ENCODE measurements around the gene PADI6.
"Not testable (repeated sequence)": the region's sequence is repeated elsewhere in the genome, so short reads cannot be mapped to it uniquely, and the experiment has no call there.

The PADI6 gene

DNA sequence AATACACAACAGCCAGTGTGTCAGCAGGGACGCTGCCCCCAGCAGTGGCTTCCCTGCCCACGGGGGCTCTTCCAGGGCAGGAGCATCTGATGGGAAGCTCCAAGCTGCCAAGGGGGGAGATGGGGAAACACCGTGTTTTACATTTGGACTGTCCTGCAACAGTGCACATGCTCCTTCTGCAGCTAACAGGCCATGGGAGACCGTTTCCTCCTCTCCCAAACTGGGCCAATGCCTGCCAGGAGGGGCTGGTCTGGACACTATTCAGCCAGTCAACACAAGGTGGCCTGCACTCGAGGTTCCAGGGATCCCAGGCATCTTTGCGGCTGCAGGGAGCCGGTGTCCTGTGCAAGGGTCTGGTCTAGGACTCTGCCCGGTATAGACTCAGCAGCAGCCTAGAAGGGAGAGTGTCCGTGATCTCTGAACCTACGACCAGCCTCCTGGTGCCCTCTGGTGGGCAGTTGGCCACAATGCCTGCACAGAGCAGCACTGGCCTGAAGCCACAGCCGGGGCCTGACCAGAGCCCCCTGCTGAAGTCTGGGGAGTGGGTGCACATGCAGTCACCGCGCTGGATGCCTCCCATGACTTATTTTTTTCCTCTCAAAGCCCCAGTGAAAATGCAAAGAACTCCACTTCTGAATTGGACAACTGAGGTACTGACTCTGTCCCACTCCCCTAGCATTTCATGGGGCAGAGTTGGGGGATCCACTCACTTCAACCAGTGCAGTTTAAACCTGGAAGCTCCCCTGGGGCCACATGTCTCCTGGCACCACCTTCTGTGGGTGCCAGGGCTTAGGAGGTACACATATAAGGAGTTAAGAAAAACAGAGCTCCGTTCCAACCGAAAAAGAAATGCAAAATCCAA lies 34.1 kb downstream of the PADI6 start:
- no peak for DNase-seq

DNA sequence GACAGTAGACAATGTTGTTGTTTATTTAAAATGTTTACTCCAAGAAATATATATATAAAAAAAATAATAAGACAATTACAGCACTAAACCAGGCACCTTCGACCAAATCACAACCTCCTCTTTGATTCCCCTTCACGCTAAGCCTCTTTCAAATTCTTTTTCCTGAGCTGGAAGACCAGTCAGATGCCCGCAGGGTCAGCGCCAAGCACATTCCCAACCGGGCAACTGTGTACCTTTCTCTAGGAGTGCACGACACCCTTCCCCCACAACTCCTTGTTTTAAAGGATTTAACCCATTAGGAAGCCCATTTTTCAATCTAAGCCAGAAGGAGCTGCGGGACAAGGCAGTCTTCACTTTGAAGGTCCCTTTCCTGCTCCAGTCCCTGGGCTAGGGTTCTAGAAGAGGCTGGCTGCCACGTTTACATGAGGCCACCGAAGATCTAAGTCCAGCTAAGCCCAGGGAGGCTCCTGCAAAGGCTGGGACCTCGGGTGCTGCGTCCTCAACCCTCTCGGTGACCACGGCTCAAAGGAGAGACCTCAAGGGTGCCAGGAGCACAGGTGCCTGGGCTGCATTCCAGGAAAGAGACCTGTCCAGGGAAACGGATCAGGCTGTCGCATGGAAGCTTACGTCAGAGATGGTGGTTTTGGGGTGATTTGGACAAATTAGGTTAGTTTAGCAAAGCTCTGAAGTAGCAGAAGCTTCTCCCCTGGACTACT lies 34.9 kb downstream of the PADI6 start:
- not testable (repeated sequence) for DNase-seq

DNA sequence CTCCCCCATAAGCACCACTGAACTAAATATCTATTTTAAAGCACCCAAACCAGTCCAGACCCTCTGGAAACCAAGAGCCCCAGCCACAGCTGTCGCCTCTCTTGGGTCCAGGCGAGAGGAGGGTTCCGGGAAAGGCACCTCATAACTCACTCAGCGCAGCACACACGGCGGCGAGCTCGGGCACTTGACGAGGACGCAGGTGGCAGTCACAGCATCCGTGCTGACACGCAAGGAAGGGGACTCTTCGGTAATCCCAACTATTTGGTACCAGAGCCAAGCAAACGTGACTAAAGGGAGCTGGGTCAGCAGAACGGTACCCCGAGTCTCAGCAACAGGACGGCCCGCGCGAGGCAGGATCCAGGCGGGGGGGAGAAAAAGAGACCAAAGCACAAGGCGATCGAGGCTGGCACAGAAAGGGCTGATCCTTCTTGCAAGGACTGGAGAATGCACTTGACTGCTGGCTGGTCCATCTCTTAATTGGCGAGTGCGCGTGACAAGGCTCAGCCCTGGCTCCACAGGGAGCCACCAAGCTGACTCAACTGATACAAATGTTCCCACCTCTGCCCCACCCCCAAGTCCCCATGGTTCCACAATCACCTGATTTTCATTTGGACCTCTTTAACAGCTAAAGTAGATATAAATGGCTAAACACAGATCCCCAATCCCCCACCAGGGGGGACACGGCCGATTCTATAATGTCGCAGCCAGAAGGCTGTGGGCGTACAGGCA lies 36.0 kb downstream of the PADI6 start:
- DNase-seq: not testable (repeated sequence)

DNA sequence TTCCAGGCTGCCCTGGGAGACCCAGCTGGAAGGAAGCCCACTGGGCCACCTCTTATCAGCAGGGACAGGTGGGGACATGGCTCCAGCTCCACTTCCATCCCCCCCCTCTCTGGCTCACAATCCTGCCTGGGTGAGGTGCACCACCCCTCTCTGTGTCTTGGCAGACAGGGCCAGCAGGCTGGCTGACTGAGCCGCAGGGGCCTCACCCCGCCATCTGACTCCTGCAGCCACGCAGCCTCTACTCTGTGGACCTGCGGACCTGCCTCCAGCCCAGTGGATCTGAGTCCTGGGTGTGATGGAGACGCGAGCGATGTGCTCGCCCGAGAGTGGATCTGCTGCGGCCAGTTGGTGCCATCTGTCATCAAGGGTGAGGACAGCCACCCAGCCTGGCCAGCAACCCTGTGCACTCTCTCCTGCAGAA lies 37.4 kb downstream of the PADI6 start:
- no peak for DNase-seq

DNA sequence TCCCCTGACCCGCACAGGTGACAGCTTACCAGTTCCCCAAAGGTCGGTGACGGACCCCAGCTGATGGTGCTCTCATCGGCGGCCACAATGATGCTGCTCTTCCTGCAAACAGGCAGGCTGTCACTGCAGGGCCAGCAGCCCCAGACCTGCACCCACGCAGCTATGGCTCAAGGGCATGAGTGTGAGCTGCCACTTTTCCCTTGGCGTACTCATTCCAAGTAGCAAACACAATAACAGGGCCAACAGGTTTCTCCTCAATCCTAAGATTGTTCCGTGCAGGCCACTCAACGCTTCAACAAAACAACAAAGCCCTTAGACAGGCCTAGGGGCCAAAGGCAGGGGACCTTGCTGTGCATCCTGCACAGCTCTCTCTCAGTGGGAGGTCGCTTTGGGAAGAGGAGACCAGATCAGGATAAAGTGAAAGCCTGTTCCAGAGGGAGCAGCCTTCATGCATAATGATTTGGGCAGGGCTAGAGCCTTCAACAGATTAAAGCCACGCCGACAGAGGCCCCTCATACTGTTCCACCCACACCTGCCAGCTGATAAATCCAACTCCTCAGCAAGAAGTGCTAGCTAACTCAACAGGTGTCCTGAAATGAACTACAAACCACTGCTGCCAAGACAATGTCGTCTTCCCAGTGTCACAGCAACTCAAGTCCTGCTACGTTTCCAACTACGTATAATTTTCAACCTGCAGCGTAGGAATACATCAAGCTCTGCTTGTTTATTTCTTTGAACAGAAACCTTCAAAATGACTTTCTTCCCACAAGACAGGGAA lies 40.3 kb downstream of the PADI6 start:
- no peak for DNase-seq

DNA sequence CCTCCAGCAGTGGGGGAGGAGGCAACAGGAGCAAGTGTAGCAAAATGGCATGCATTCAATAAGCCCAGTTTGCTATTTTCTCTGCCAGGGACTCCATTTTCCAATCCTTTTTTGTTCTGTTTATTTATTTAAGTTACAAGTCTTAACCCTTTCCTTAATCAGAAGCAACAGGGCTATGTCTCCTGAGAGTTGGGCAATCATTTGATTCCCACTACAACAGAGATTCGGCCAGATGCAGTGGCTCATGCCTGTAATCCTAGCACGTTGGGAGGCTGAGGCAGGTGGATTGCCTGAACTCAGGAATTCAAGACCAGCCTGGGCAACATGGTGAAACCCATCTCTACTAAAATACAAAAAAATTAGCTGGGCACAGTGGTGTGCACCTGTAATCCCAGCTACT lies 42.0 kb downstream of the PADI6 start:
- DNase-seq: no peak

DNA sequence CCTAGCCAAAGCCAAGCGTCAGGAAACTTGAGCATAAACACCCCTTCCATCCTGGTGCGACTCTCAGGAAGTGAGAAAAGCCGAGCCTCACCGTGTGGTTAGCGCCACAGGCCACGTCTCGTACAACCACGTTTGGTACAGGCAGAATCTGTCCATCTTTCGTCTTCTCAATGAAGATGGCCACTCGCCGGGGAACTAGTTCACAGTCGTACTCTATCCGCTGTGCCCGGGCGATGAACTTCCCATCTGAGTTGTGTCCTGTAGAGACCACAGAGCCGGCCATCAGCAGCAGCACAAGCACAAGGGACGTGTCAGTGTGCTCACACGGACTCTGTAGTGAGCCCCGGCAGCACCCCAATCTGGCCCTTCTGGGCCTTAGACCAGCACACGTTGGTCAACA lies 44.4 kb downstream of the PADI6 start:
- DNase-seq: no peak

DNA sequence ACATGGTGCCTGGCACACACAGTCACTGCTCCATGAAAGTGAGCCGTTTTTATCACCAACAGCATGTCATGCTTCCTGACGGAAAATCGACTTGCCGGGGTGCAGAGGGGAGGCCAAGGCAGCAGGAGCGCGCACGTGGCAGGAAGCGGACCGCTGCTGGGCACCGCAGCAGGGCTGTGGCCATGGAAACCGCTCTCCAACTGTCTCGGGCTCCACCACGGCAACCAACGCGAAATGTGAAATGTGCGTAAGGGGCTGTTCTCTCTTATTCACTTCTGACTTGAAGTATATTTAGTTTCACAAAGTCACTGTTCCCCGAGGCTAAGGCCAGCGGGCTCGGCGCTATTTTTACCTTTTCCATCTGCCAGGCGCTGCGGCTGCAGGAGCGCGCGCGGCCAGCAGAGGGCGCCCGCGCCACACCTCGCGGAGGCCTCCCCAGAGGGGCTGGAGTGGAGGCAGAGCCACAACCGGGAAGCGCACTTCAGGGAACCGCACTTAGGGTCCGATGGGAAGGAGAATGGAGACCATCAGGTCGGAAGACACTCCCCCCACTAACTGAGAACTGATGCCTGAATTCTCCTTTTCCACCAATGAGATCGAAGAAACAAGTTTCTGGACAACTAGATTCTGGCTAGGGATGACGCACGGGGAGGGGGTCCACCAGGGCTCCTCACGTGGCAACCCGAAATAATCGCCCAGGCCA lies 47.8 kb downstream of the PADI6 start:
- DNase-seq: no peak

DNA sequence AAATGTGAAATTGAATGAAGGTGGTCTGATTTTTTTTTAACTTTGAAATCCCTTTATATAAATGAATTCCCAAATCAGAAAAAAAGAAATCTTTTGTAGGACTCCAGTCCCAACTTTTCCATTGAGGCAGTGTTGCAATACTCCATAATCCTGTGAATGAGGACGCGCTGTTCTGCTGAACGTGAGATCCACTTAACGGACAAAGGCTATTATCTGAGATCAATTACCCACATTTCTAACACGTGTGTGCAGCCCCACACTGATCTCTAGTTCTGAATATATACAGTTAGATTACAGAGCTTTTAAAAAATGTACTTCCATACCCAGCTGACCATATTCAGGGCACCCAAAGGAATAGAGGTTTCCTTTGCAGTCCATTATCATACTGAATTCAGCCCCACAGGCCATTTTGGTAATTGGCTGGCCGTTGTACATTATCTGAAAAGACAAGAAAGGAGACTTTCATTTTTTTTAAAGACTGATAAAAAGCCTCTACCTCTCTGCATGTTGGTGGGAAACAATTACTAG lies 48.5 kb downstream of the PADI6 start:
- DNase-seq: no peak

DNA sequence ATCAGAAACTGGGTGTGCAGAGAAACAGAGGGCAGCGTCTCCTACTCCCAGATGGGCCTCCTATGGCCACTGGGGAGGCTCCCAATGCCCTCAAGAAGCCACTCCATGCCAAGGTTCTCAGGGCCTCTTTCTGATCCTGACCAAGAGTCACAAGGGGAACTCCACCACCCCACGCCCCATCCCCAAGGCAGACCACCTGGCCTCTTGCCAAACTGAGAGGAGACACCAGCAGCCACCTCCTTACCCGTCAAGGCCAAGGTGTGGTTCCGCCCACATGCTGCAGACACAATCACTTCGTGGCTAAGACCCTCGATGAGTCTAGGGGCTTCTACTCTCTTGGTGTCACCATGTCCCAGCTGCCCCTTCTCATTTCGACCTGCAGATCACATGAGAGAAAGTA lies 50.5 kb downstream of the PADI6 start:
- no peak for DNase-seq

DNA sequence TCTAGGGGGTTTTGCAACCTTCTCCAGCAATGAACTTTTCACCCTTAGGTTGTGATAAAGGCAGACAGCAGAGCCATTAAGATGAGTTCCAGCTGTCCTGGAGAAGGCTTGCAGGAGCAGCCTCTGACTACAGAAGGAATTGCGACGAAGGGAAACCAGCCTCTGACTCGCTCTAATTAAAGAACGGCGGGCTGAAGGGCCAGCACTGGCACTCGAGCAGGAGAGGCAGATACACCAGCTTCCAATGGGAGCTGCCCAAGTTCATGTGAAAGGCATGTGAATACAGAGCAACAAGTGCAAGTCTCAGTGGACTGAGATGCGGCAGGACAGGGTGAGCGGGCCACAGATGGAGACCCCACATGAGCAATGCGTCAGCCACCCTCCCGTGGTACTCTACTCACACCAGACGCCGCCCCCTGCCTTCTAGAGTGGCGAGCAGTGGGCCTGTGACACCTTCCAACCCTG lies 51.8 kb downstream of the PADI6 start:
- DNase-seq: no peak

DNA sequence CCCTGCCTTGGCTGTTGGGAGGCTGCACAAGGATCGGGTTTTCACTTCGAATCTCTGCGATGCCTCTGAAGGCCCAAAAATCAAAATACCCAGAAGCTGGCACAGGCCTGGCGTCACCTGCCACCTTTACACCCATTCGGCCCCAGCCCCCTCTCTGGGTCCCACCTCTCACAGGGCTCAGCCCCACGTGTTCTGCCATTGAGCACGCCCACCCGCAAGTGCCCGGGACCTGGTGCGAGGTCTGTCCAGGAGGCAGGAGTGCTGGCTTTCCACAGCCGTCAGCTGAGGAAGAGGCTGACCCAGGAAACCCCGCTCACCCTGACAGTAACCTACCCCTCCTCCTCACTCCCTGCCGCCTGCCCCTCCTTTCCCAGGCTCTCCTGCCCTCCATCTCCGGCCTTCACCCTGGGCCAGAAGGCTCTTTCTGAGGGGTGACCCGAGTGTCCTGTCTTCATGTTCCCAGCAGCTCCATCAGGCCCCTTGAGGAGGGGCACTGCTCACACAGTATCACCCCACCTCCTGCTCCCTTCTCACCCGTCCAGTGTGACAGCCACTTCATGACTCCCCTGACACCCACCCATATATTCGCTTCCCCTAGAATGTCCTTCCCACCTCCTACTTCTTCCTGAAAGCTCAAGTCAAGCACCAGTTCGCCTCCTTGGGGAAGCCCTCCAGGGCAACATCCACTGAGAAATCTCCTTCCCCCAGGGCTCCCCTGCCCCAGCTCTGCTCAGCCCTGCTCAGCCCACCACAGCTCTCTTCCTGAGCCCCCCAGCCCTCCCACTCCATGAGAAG lies 54.0 kb downstream of the PADI6 start:
- DNase-seq: no peak

DNA sequence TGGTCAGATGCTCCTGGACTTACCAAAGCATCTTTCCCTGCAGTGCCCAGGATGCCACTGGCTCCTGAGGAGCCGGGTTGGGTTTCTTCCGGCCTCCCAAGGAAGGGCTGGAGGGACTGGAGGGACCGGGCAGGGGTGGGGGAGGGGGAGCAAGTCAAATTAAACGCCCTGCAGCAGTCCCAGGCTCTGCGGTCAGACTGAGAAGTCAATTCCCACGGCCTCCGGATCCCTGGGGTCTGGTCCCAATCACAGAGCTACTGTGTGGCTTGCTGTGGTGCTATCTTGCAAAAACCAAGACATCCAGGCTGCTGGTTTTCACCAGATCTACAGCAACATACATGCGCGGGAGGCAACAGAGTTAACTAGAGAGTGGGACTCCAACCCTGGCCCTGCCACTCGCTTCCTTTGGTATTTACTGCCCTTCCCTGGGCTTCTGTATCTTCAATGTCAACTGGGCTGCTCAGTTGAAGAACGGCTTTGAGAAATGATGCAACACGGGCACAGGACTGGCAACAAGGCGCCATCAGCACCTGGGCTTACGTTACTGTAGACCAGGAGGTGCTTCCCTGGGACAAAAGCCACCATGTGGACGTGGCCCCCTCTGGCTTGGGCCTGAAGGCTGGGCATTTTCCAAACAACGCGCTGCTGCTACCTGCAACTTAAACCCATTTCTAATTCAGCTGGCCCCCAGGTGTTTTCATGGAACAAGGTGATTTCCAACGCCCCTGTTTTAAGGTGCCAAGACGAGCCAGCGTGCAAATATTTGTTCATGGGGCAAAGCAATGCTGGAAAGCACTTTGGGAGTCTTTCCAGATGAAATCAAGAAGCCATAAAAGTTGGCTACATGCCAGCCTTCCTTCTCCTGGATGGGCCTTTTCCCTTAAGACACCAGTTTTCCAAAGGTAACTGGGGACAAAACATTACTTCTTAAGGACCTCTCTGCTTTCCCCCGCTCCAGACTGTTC lies 56.0 kb downstream of the PADI6 start:
- DNase-seq: no peak

DNA sequence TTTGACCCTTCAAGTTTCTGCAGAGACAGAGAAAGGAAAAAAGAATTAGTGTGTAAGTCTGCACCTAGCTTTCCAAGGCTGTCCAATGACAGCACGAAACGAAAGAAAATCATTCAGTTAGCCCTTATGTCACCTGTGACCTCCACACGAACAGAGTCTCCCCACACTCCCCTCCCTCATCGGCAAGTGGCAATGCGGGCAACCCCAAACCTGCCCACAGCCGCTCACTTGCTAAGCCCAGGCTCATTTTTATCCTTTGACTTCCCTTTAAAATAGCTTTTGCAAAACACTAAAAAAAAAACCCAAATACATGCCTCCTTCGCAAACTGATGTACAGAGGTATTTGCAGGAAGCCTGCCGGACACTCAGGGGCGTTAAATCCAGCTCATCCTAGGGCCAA lies 57.2 kb downstream of the PADI6 start:
- DNase-seq: no peak

DNA sequence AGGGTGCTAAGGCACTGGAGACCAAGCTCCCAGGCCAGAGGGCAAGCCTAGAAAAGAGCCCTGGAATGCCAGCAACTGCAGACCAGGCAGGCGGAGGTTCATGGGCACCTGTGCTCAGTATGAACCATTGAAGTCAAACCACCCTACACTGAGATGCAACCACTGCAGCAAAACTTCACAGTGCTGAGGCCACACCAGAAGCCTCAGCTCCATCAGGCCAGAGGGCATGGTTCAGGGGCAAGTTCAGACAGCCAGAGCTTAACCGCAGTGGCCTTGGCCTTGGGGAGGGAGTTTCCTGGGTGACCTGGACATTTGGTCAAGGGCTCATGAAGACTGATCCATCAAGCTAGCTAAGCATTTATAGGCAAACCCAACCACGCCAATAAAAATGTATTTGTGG lies 60.4 kb downstream of the PADI6 start:
- DNase-seq: no peak

DNA sequence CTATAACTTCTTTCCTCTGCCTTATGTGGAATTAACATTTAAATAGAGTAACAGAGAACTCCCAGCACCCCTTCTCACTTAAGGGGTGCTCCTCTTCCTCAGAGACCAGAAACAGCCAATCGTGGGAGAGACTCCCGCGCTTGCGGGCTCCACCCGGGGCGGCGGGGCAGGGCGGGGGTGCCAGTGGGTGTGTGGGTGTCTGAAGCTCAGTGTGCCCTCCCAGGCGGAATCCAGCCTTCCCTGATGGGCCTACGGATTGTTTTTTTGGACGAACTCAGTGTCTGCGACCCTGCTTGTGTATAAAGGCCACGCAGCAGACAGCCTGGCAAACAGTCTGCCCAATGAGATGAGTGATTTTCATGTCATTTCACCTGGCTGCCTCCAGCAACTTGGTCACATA lies 61.3 kb downstream of the PADI6 start:
- DNase-seq: no peak

DNA sequence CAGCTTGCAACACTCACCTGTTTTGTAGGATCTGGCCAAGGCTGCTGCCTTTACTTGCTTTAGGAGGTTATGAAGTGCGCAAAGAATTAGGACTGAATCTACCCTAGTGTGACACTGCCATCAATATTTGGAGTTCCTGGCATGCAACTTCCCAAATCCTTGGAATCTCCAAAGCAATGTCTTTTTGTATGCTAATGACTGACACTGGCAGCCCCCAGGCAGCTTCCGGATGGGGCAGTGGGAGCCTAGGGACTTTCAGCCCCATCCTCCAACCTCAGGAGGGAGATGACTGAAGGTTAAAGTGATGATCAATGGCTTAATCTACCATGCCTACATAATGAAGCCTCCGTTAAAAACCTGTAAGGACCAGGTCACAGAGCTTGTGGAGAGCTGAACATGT lies 62.0 kb downstream of the PADI6 start:
- no peak for DNase-seq

DNA sequence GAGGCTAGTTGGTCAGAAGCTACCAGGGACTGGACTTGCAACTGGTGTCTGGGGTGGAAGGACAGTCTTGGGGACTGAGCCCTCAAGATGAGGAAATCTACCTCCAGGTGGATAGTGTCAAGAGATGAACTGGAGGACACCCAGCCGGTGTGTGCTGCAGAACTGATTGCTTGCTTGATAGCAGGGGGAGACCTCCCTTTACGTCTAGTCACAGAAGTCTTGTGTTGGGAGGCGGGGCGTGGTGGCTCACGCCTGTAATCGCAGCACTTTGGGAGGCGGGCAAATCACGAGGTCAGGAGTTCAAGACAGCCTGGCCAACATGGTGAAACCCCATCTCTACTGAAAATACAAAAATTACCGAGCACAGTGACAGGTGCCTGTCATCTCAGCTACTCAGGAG lies 62.6 kb downstream of the PADI6 start:
- no peak for DNase-seq

DNA sequence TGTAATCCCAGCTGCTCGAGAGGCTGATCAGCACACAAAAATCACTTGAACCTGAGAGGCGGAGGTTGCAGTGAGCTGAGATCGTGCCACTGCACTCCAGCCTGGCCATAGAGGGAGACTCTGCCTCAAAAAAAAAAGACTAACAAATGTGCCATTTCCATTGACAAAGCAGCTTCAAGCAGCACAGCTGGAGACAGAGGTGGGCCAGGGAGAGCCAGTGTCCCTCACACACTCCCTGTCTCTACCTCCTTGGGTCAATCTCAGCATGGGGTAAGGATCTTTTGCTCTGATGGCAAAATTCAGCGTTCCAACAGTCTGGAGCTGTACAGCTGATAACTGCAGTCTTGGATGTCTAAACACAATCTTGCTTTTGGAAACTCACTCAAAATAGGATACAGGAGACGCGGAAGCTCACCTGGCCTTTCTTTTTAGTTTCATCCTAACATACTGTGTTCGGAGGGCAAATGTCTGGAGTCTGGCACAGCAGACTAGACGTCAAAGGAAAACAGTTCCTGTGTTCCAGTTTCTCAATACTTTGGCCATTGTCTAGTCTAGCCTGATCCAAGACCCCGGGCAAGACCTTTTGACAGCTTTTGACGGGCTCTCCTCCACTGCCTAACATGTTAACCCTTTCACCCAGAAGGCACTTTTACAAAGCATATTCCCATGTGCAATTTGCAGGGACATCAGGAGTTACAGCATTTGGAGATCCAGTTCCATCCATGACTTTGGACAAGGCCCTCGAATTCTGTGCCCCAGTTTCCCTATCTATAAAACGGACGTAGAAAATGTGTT lies 64.6 kb downstream of the PADI6 start:
- DNase-seq: no peak

Measured in NCI-H748 treated with DMSO at 0.1 percent for 48 hours (cell line).